GM21515 (cell line): ENCODE results near the gene ACADVL.

Source experiments
- ATAC-seq: cut with Tn5 transposase; IDR thresholded peaks from one replicate; pipeline ENCODE4 v1.9.1; 2021; ENCODE audit not compliant: unreplicated experiment

ACADVL gene

DNA sequence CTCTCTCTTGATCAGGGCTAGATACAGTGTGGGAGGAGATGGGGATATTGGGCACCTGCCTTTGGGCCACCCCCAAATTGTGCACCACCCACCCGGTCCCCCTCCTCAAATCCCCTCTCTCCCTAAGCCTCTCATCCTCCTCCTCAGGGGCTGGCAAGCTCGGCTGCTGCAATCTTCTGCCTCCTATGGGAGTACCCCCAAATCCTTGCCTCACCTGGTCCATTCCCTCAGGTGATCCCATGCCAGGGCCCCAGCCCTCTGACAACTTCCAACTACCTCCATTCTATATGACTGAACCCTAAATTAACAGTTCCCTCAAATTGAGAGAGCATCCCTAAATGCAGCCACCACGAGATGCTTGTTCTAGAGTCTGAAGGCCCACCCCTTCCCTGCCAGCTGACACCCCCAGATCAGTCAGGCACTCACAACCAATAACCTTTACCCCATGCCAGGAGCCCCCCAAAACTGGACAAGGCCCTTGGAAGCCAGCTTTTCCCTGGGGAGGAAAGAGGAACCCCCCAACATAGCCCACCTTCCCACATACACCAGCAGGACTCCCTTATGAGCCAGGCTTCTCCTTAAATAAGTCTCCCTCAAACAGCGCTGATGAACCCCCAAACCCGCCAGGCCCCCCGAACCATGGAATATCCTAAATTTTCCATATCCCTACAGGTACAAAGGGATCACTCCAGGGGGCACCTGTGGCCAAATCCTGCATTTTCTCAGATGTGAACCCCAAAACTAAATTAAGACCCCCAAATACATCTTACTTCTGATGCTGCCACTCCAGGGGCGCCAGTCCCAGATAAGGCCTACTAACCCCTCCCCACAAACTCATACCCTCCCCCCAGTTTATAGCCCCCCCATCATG, 3.3 kb upstream of the ACADVL start:
- no peak for ATAC-seq

DNA sequence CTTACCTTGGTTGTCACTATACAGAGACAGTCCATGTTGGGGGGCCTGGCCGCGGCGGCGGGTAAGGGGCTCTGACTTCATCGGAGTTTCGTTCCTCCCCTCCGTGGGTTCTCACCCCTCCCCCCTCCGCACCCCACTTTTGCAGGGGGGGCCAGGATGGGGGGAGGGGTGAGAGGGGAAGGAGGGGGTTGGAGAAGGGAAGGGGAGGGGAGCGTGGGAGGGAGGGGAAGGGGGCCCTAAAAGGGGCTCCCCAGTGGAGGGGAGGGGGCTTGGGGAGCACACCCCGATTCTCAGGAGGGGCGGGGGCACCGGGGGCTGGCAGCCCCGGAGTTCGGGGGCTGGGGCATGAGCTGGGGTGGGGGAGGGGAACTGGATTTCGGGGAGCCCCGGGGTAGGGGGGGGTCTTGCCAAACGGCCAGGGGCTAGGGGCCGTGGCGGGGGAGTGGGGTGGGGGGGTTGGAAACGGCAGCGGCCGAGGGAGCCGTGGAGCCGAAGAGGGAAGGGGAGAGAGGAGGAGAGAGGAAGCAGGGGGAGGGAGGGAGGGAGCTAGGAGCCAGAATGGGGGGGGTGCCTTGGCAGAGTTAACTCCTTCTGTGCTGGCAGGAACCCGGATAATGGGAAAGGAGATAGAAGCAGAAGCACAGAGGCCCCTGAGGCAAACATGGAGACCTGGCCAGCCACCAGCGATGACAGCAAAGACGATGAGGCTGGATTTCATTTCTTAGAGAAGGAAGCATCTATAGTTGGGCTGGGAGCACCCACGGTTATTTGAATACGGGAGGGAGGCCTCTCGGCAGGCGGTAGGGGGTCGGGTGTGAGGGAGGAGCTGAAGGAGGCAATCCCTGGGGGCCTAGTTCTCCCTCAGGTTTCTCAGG, 2.4 kb upstream of the ACADVL start:
- no peak for ATAC-seq

DNA sequence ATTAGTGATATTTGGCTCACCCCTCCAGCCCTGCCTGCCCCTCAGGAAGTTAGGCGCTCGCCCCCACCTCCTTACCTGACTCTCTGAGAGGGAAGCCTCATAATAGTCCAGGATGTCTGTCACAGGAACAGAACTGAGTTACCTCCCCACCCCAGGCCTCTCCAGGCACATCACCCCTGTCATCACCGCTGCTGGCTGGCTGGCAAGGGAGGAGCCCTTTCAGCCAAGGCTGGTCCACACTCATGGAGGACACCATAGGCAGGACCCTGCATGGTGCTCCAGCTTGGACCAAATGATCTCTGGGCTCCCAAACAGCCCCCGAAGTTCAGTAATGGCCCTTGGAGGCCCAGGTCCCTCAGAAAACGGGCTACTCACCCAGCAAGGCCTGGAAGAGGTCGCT, 1.6 kb upstream of the ACADVL start:
- no peak for ATAC-seq

DNA sequence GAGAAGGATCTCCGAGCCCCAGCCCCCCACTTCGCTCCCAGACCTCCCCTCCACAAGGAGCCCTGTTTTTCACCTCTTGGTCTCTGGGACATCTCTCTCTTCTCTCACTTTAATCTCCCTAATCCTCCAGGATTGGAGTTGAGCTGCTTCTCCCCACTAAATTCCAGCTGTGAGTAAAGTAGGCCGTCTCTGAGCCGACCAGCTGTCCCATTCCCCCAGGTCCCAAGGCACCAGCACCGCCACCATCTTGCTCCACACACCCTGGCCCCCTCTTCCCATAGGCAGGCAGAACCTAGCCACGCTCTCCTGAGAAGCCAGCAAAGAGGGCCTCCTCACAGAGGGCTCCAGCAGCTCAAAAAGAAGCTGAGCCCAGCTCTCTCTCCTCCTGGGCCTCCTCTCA, 980 bp upstream of the ACADVL start:
- ATAC-seq = no peak

DNA sequence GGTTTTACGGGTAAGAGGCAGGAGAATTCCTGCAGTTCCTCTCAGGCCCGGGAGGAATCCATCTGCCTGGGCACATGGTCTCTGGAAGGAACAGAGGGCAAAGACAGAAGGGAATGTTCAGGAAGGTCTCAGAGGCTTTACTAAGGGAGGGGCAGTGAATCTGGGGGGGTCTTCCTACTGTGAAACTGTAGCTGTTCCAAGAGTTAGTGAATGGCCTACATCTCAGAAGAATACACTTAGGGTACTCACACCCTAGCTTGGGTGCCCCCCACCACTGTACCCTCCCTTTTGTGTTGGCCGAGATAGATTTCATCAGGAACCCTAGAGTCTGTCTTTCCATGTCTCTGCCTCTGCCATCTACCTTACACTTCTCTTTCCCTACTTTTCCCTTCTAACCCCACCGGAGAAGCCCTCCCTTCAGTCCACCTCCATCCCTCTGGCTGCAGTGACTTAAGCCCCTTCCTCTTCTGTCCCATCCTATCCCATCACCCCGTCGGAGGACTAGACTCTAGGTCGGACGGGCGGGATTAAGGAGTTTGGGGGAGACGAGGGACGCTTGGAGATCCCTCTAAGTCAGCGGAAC, 418 bp upstream of the ACADVL start:
- no peak for ATAC-seq

DNA sequence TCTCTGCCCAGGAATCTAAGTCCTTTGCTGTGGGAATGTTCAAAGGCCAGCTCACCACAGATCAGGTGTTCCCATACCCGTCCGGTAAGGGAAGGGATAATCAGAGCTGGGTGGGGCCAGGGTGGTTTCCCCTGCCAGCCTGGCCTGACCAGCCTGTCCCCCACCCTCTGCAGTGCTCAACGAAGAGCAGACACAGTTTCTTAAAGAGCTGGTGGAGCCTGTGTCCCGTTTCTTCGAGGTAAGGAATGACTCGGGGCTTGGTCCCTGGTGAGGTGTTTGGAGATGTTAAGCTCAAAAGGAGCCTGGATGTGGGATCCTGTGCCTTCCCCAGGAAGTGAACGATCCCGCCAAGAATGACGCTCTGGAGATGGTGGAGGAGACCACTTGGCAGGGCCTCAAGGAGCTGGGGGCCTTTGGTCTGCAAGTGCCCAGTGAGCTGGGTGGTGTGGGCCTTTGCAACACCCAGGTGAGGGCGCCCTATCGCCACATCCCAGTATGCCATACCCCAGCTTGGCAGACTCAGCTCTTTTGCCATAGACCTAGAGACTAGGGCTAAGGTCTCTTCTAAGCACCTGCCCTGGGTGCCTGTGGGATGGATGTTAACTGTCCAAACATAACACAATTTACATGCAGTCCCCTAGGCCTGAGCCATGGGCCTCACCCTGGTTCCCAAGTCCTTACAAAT, 997 bp downstream of the ACADVL start:
- ATAC-seq = no peak

DNA sequence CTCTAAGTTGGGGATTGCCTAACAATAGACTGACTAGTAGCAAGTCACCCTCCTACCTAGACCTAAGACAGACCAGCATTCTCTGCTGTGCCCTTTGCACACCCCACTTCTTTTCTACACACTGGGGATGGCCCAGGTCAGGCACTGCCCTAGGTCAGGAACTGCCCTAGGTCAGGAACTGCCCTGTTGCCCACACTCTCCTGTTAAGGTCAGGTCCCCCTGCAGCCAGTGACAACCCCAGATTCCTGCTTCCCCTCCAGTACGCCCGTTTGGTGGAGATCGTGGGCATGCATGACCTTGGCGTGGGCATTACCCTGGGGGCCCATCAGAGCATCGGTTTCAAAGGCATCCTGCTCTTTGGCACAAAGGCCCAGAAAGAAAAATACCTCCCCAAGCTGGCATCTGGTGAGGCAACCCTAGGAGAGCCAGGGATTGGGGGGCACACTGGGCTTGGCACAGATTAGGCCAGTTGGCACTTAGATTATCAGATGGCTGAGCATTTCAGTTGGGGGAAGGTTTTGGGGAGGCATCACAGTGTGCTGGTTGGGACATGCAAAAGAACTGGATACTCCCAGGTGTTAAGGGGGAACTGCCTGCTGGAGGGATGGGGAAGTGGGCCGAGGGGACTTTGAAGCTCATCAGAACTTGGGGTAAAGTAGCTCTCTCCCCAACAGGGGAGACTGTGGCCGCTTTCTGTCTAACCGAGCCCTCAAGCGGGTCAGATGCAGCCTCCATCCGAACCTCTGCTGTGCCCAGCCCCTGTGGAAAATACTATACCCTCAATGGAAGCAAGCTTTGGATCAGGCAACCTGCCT, 1.7 kb downstream of the ACADVL start:
- no peak for ATAC-seq

DNA sequence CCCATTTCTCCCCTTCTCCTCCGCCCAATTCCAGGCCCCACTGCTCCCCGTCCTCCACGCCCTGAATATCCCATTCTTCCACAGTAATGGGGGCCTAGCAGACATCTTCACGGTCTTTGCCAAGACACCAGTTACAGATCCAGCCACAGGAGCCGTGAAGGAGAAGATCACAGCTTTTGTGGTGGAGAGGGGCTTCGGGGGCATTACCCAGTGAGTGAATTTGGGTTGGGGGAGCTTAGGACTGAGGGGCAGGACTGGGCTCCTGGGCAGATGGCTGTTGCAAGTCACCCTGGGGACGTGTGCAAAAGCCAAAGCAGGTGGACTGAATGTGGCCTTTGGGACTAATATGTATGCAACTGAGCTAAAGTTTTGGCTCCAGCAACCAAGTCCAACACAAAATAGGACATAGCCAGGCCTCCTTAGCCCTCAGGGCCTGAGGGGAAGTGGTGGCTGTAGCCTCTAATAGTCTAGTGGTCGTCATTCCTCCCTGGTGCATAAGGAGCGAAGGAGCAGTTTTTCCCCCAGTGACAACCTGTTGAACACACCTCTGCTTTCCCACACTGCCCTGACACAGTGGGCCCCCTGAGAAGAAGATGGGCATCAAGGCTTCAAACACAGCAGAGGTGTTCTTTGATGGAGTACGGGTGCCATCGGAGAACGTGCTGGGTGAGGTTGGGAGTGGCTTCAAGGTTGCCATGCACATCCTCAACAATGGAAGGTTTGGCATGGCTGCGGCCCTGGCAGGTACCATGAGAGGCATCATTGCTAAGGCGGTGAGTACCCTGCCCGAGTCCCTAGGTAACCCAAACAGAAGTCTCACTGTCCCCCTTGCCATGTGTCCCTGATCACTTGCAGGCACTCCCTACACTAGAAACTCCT, 2.6 kb downstream of the ACADVL start:
- ATAC-seq = no peak

DNA sequence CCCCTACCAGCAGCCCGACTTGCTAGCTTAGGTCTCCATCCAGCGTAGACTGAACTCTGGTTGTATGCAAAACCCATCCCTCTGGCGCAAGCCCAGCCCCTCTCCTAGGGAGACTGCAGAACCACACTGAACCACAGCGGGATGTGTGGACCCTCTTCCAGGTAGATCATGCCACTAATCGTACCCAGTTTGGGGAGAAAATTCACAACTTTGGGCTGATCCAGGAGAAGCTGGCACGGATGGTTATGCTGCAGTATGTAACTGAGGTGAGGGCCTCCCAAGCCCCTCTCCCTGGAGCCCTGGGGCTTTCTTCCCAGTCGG, 3.2 kb downstream of the ACADVL start:
- ATAC-seq = no peak

DNA sequence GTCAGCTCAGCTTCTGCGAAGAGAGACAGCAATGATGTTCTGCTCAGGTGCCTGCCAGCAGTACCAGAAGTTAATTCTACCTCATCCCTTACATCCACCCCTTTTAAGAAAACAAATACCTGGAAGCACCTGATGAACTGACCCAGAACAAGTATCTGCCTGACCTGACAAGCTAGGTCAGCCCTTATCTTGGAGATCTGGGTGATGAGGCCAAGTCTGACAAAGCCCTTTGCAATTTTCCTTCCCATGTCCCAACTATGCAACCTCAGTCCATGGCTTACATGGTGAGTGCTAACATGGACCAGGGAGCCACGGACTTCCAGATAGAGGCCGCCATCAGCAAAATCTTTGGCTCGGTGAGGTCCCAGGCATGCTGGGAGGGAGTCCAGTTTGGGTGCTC, 3.6 kb downstream of the ACADVL start:
- ATAC-seq = no peak

DNA sequence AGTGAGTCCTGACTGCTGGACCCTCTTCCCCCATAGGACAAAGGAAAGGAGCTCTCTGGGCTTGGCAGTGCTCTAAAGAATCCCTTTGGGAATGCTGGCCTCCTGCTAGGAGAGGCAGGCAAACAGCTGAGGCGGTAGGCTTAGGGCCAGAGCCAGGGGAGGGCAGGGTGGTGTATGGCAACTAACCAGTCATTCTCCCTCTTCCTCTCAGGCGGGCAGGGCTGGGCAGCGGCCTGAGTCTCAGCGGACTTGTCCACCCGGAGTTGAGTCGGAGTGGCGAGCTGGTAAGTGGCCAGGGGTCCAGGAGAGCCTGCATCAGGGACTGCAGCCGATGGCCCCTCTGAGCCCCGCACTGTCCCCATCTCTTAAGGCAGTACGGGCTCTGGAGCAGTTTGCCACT, 4.4 kb downstream of the ACADVL start:
- no peak for ATAC-seq

DNA sequence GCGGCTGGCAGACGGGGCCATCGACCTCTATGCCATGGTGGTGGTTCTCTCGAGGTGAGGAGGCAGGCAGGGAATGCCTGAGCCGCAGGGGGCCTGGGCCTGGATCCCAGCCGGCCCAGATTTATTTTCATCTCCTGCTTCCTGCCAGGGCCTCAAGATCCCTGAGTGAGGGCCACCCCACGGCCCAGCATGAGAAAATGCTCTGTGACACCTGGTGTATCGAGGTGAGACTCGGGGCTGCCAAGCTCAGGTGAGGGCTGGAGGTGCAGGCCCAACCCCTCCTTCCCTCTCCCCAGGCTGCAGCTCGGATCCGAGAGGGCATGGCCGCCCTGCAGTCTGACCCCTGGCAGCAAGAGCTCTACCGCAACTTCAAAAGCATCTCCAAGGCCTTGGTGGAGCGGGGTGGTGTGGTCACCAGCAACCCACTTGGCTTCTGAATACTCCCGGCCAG, 4.9 kb downstream of the ACADVL start:
- no peak for ATAC-seq

DNA sequence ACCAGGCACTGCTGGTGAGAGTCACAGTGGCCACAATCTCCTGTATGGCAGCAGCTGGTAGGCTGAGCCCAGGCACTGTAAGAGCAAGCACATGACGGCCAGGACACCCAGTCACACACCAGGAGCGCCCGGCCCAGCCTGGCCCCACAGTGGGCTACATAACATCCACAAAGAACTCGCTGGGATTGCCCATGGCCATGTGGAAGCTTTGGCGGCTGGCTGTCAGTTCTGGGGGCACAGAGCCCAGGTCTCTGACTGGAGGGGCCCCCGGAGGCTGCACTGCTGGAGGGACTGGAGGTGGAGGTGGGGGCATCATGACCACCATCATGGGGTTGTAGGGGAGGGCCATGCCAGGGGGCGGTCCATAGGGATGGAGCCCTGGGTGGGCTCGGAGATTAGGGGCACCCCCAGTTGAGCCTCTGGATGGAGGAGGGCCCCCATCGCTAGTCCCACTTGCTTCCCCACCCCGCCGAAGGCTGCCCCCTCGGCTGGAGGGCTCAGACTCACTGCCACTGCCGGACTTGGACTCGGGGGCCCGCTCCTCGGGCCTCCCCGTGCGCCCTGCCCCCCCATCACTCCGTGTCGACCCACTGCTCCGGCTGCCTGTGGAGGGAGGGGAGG, 6.1 kb downstream of the ACADVL start:
- ATAC-seq = no peak

DNA sequence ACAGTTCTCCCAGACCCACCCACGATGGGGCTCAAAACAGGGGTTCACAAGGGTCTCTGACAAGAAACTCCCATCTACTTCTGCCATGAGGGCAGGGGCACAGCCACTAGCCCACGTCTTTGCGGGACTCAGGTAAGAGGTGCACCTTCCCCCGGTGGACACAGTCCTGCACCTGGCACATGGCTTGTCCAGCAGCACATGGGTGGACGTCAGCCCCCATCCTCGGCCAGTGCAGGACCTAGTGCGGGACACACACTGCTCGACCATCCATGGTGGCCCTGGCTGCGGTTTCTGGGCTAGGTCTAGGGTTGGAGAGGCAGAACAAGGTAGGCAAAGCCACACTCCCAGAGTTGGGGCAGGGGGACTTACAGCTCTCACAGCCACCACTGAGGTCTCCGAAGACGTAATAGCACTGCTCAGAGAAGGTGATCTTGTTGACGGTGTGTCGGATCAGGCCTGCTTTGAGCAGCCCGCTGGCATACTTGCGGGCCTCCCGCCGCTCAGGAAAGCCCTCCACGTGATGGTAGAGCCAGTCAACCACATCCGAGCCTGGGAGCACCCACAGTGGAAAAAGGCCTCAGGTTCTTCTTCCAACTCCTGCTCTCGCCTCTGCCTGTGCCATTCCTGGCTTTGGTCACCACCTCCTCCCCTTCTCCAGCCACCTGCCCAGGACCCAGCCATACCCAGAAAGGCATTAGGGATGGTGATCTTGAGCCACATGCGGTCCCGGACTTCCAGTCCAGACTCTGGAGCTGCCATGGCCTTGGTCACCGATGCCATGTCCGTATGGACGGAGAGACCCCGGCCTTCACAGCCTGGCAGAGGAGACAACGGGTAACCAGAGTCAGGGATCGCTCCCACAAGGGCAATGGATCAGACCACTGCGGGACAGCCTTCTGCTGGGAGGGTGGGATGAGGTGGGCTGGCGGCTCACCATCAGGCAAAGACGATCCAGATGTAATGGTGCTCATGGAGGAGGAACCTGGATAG, 7.3 kb downstream of the ACADVL start:
- no peak for ATAC-seq

DNA sequence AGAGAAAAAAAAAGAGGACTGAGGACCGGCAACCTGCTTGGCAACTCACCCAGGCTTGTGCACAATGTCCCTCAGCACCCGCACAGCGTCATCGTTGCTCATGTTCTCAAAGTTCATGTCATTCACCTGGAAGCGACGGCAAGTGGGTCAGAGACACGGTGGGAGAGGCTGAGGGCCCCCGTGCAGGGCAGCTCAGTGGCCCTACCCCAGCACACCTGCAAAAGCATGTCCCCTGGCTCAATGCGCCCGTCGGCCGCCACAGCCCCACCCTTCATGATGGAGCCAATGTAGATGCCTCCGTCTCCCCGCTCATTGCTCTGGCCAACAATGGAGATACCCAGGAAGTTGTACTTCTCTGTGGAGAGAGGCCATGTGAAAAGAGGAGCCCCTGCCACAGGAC, 9.2 kb downstream of the ACADVL start:
- ATAC-seq = no peak

DNA sequence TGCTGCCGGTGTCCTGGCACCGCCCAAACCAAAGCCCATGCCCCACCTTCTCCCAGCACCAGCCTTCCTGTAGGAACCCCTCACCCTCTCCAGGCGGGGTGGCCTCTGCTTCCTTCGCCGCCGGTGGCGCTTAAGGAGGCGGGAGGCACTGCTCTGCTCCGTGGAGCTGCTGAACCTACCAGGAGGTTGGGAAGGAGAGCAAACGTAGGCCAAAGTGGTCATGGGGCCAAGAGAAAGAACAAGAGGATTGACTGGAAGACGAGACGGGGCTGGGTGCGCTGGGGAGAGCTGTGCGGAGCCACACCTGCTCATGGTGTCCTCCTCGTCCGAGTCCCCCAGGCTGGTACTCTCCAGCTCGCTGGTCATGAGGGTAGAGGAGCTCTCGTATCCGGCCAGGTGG, 9.8 kb downstream of the ACADVL start:
- ATAC-seq = no peak

DNA sequence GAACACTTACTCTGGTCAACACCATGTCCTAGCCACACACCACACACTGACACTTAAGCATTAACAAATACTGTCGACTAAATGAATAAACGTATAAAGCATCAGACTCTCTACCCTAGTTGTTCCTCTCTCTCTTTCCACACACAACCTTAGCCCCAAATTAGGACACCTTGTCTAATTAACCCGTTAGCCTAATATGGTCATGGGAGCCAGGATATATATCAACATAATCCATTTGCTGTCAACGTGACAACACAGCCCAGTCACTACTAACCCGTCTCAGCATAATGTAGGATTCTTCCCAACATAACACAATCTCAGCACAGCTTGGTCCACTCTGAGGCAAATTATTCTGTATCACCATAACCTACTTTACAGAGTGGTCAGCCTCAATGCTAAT, 12.4 kb downstream of the ACADVL start:
- ATAC-seq = no peak

DNA sequence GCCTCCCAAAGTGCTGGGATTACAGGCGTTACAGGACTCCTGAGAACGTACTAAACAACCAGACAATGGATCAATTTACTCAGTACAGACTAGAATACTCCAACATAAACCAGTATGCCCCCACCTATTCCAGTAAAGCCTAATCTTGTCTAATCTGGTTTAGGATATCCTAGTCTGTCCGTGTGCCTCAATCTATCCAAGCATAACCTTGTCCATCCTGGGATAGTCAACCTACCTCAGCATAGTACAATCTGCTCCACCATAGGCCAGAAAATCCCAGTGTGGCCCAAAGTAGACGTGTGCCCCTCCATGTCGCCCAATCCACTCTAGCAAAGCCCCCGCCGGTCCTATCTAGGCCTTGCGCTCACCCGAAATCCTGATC, 14.0 kb downstream of the ACADVL start:
- peak; percentile 0 for ATAC-seq
